Activated CD4-positive, alpha-beta T cell treated with anti-CD3 and anti-CD28 coated beads for 1 hour (primary cell): ENCODE results near the gene ZC3H18.

Experiments
- DNase-seq: peaks from one replicate; pipeline ENCODE4 v3.0.0-alpha.2; 2020

The ZC3H18 gene

GRCh38 chr16:88552815-88553214 is 17.4 kb upstream of the ZC3H18 start:
- no peak for DNase-seq

- DNase-seq = no peak
Observed at GRCh38 chr16:88553739-88554138, 16.5 kb upstream of the ZC3H18 start.

GRCh38 chr16:88554711-88555264 is 15.4 kb upstream of the ZC3H18 start:
- DNase-seq = no peak

GRCh38 chr16:88556294-88556988 is 13.8 kb upstream of the ZC3H18 start:
- no peak for DNase-seq

GRCh38 chr16:88558457-88559442 is 11.5 kb upstream of the ZC3H18 start:
- DNase-seq = no peak

GRCh38 chr16:88560714-88561484 is 9.3 kb upstream of the ZC3H18 start:
- no peak for DNase-seq

- DNase-seq = peak; percentile 44
Observed at GRCh38 chr16:88561485-88562359, 8.5 kb upstream of the ZC3H18 start.

- no peak for DNase-seq
Observed at GRCh38 chr16:88566158-88566557, 4.0 kb upstream of the ZC3H18 start.

GRCh38 chr16:88568710-88569613 is 1.2 kb upstream of the ZC3H18 start:
- DNase-seq = no peak

GRCh38 chr16:88569614-88569984 is 604 bp upstream of the ZC3H18 start:
- no peak for DNase-seq

- peak; percentile 32 for DNase-seq
Observed at GRCh38 chr16:88570691-88571092, 489 bp downstream of the ZC3H18 start.

GRCh38 chr16:88575251-88575650 is 5.0 kb downstream of the ZC3H18 start:
- no peak for DNase-seq

GRCh38 chr16:88576307-88576706 is 6.1 kb downstream of the ZC3H18 start:
- no peak for DNase-seq

- DNase-seq = no peak
Observed at GRCh38 chr16:88577166-88577565, 7.0 kb downstream of the ZC3H18 start.

- DNase-seq = no peak
Observed at GRCh38 chr16:88578446-88579313, 8.5 kb downstream of the ZC3H18 start.

- no peak for DNase-seq
Observed at GRCh38 chr16:88580371-88580770, 10.2 kb downstream of the ZC3H18 start.

- DNase-seq = no peak
Observed at GRCh38 chr16:88581033-88581432, 10.8 kb downstream of the ZC3H18 start.

- DNase-seq = no peak
Observed at GRCh38 chr16:88582912-88583575, 12.8 kb downstream of the ZC3H18 start.

- DNase-seq = no peak
Observed at GRCh38 chr16:88584676-88585075, 14.5 kb downstream of the ZC3H18 start.
